Keratinocyte (primary cell): ENCODE data around the gene RBM18. TPM values are rescaled to one million over a fixed set of nuclear protein-coding genes. Genes with fewer than 3 reads are reported as not detected.

Source experiments
- DNase-seq: peaks from one replicate; pipeline ENCODE4 v3.0.0-alpha.2; 2011; ENCODE audit warnings: low read depth, missing footprints, low spot score
- FAIRE-seq: peaks from 2 replicates; lab custom pipeline; 2011; peaks lifted over from hg19 to GRCh38; lab: Jason Lieb, UNC
- H2AFZ ChIP-seq: 2 replicates; pipeline ENCODE4 v1.6.0; 2012; ENCODE audit warnings: low read length, control low read depth, inconsistent platforms; ENCODE audit not compliant: control insufficient read depth
- H3K27ac ChIP-seq: 2 replicates; pipeline ENCODE4 v1.5.1; 2011; ENCODE audit warnings: low read length; ENCODE audit not compliant: control insufficient read depth, insufficient read depth
- H3K27me3 ChIP-seq: 3 replicates; pipeline ENCODE4 v1.6.0; 2011; ENCODE audit warnings: low read length; ENCODE audit not compliant: control insufficient read depth, insufficient read depth; ENCODE audit errors: extremely low read depth
- H3K36me3 ChIP-seq, 2 experiments: 2 replicates in 1 of 2; 3 replicates in 1 of 2; pipeline ENCODE4 v1.5.1; 2011; ENCODE audit warnings: low read length in 2 of 2, mild to moderate bottlenecking in 1 of 2; ENCODE audit not compliant: control insufficient read depth in 2 of 2, insufficient read depth in 2 of 2; ENCODE audit errors: extremely low read depth in 1 of 2
- H3K4me1 ChIP-seq: 3 replicates; pipeline ENCODE4 v1.5.1; 2011; ENCODE audit warnings: low read length; ENCODE audit not compliant: control insufficient read depth, insufficient read depth; ENCODE audit errors: extremely low read depth
- H3K4me2 ChIP-seq: 3 replicates; pipeline ENCODE4 v1.6.0; 2011; ENCODE audit warnings: low read depth, low read length; ENCODE audit not compliant: control insufficient read depth, insufficient read depth; ENCODE audit errors: extremely low read depth
- H3K4me3 ChIP-seq, 3 experiments: fragments of 200-600 bp in 1 of 3; sonication (generic) in 1 of 3; 2 replicates in 2 of 3; 3 replicates in 1 of 3; pipeline ENCODE4 v1.5.1; 2011 to 2016; ENCODE audit warnings: low read length in 3 of 3, mild to moderate bottlenecking in 3 of 3, control low read depth in 2 of 3, inconsistent platforms in 1 of 3, low read depth in 1 of 3, mixed read lengths in 1 of 3, mixed run types in 1 of 3, moderate library complexity in 1 of 3; ENCODE audit not compliant: control insufficient read depth in 2 of 3, insufficient read depth in 2 of 3; ENCODE audit errors: extremely low read depth in 1 of 3
- H3K79me2 ChIP-seq: 2 replicates; pipeline ENCODE4 v1.6.0; 2012; ENCODE audit warnings: low read length; ENCODE audit not compliant: control insufficient read depth, insufficient read depth
- H3K9ac ChIP-seq: 3 replicates; pipeline ENCODE4 v1.6.0; 2011; ENCODE audit warnings: low read length; ENCODE audit not compliant: control insufficient read depth, insufficient read depth; ENCODE audit errors: extremely low read depth
- H3K9me1 ChIP-seq: 3 replicates; pipeline ENCODE4 v1.6.0; 2011; ENCODE audit warnings: low read length; ENCODE audit not compliant: control insufficient read depth, insufficient read depth; ENCODE audit errors: extremely low read depth
- H3K9me3 ChIP-seq: 2 replicates; pipeline ENCODE4 v1.5.1; 2012; ENCODE audit warnings: low read depth, low read length; ENCODE audit not compliant: control insufficient read depth
- H4K20me1 ChIP-seq: 3 replicates; pipeline ENCODE4 v1.6.0; 2011; ENCODE audit warnings: low read length; ENCODE audit not compliant: control insufficient read depth, insufficient read depth; ENCODE audit errors: extremely low read depth
- EZH2 ChIP-seq: IDR thresholded peaks from one replicate; pipeline ENCODE4 v1.6.1; 2012; ENCODE audit warnings: inconsistent platforms, mild to moderate bottlenecking, low read length, moderate library complexity
- dilution Hi-C: fragments of 300-500 bp; cut with MboI; formaldehyde crosslinking; loops from one replicate; pipeline ENCODE4 v1.7.0; 2020; ENCODE audit warnings: low sequenced_read_pairs; ENCODE audit not compliant: extremely low pct_ligation_motif_present
- polyA plus RNA-seq, 5 experiments: library from polyadenylated mRNA; depleted of rRNA in 3 of 5; stranded (reverse) in 3 of 5; stranded (forward) in 1 of 5; unstranded in 1 of 5; fragments of >200 nt; gene quantifications; 1 replicate in 1 of 5; 2 replicates in 3 of 5; 3 replicates in 1 of 5; pipeline versions ENCODE4 v1.2.1 to v1.2.3, GENCODE V29; 2011 to 2012; ENCODE audit warnings: missing spikeins in 2 of 5, low read depth in 1 of 5, low replicate concordance in 1 of 5
- TF ChIP-seq, protein P1 (sequence below), 3 experiments: IDR thresholded peaks in 1 of 3; conservative IDR thresholded peaks in 1 of 3; optimal IDR thresholded peaks in 1 of 3; 2 replicates in 2 of 3; 3 replicates in 1 of 3; pipeline versions ENCODE3 to v1.5.1; 2011; ENCODE audit warnings: low read length in 3 of 3, mild to moderate bottlenecking in 3 of 3, moderate library complexity in 2 of 3, control low read depth in 1 of 3, inconsistent platforms in 1 of 3; ENCODE audit not compliant: insufficient read depth in 2 of 3; ENCODE audit errors: extremely low read depth in 1 of 3

The RBM18 gene
- polyA plus RNA-seq, 1 donor (not counting 4 experiments of a cell fraction or from before 2014, with no cell fraction given), result 43.4 TPM

- H4K20me1 ChIP-seq, result peaks cover 3% of the 10 kb centered on the region
- H3K27ac ChIP-seq, result no peak overlapping the region
- H3K9me1 ChIP-seq, result no peaks in the 10 kb centered on the region
- peaks cover 9% of the 10 kb centered on the region for H3K4me1 ChIP-seq
- TF ChIP-seq EZH2, result no peak
- TF ChIP-seq, protein P1, sequence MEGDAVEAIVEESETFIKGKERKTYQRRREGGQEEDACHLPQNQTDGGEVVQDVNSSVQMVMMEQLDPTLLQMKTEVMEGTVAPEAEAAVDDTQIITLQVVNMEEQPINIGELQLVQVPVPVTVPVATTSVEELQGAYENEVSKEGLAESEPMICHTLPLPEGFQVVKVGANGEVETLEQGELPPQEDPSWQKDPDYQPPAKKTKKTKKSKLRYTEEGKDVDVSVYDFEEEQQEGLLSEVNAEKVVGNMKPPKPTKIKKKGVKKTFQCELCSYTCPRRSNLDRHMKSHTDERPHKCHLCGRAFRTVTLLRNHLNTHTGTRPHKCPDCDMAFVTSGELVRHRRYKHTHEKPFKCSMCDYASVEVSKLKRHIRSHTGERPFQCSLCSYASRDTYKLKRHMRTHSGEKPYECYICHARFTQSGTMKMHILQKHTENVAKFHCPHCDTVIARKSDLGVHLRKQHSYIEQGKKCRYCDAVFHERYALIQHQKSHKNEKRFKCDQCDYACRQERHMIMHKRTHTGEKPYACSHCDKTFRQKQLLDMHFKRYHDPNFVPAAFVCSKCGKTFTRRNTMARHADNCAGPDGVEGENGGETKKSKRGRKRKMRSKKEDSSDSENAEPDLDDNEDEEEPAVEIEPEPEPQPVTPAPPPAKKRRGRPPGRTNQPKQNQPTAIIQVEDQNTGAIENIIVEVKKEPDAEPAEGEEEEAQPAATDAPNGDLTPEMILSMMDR (optimal IDR thresholded peaks at IDR 0.05 in 1 of 3, IDR thresholded peaks at IDR 0.05 in 1 of 3, conservative IDR thresholded peaks at IDR 0.05 in 1 of 3; ENCODE audit: extremely low read depth in 1 of 3, insufficient read depth in 2 of 3, low read length in 3 of 3), result no peak
- H3K36me3 ChIP-seq, result no peaks in the 10 kb centered on the region
- H3K79me2 ChIP-seq, result no peaks in the 10 kb centered on the region
- H3K9ac ChIP-seq, result no peak overlapping the region
- H2AFZ ChIP-seq, result no peak overlapping the region
- dilution Hi-C loops, result no loop called here
- H3K27me3 ChIP-seq, result peaks cover 99% of the 10 kb centered on the region
- DNase-seq (no peak), FAIRE-seq (no peak)
- no peaks in the 10 kb centered on the region for H3K9me3 ChIP-seq
- peak overlapping the region; percentile 41 for H3K4me2 ChIP-seq
- no peak overlapping the region for H3K4me3 ChIP-seq
Measured at GRCh38 chr9:122225312-122226141, 39.1 kb downstream of the RBM18 start.

DNA sequence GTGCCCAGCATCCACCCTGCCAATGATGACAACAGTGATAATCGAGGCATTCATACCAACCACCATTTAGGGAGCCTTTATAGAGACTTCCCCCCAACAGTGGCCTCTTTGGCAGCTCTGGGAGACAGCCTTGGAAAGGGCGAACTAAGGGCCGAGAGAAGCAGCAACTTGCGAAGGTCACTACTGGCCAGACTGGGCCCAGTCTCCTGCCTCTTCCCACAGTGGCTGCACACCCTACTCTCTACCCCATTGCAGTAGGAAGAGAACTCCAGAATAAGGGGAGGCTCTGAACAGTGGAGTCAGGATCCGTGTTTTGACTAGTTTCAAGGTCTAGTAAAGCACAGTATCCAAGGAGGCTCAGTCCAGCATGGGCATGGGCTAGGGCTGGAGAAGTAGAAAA is 41.2 kb downstream of the RBM18 start:
- Histone ChIP-seq H3K9me1 (no peaks in the 10 kb centered on the region), H3K9ac (no peak overlapping the region), H3K36me3 (no peaks in the 10 kb centered on the region), H3K4me2 (no peak overlapping the region), H3K4me3 (no peak overlapping the region), H4K20me1 (peaks cover 4% of the 10 kb centered on the region), H3K79me2 (no peaks in the 10 kb centered on the region), H2AFZ (no peak overlapping the region), H3K27me3 (peaks cover 99% of the 10 kb centered on the region), H3K27ac (no peak overlapping the region), H3K9me3 (no peaks in the 10 kb centered on the region), H3K4me1 (peaks cover 16% of the 10 kb centered on the region)
- FAIRE-seq, result no peak
- TF ChIP-seq, protein P1 (optimal IDR thresholded peaks at IDR 0.05 in 1 of 3, IDR thresholded peaks at IDR 0.05 in 1 of 3, conservative IDR thresholded peaks at IDR 0.05 in 1 of 3; ENCODE audit: extremely low read depth in 1 of 3, insufficient read depth in 2 of 3, low read length in 3 of 3), result no peak
- TF ChIP-seq EZH2, result no peak
- dilution Hi-C loops, result no loop called here
- DNase-seq, result no peak
